ENCODE results near the gene TMEM52. TPM values are rescaled to one million over a fixed set of nuclear protein-coding genes. Genes with fewer than 3 reads are reported as not detected.

Gene TMEM52
- total and polyA plus RNA-seq, 4 donors, result 2.6 to 13.1 (median 3.0) TPM

DNA sequence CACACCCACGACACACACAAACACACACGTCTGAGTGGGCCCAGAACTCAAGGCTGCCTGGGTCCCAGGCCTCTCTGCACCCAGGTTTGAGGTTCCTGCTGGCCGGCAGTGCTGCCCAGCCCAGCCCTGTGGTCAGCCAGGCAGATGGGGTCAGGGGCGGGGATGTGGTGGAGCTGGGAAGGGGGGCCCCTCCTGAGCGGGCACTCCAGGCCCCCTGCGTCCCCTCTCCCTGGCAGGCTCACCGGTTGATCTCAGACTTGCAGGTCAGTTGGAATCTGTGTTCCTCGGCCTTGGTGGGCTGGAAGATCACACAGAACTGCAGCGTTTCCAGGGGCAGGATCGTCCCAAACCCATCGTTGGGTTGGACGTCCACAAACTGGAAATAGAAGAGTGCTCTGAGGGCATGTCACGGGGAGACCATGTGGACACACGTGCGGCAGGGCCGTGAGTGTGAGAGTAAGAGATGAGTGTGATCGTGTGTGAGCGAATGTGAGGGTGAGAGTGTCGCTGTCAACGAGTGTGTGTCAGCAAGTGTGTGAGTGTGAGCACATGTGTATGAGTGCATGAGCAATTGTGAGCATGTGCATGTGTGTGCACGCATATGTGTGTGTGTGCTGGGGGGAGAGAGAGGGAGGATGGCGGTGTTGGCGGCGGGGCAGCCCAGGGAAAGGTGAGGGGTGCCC is 19.7 kb upstream of the TMEM52 start:
- H3K9ac ChIP-seq (ENCODE audit: low read depth in 1 of 2, low read length in 2 of 2), result no peak overlapping the region
- TF ChIP-seq, protein P1, sequence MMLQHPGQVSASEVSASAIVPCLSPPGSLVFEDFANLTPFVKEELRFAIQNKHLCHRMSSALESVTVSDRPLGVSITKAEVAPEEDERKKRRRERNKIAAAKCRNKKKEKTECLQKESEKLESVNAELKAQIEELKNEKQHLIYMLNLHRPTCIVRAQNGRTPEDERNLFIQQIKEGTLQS (IDR thresholded peaks at IDR 0.05), result no peak
- TF ChIP-seq FOXA2 (IDR thresholded peaks at IDR 0.05) (no peak), HNF4A (conservative IDR thresholded peaks at IDR 0.05) (no peak), RAD21 (IDR thresholded peaks at IDR 0.05) (no peak), FOXA1 (IDR thresholded peaks at IDR 0.05) (no peak), SP1 (IDR thresholded peaks at IDR 0.05) (no peak), GABPA (IDR thresholded peaks at IDR 0.05 in 1 of 2, conservative IDR thresholded peaks at IDR 0.05 in 1 of 2) (no peak), HNF4G (IDR thresholded peaks at IDR 0.05) (no peak), JUND (IDR thresholded peaks at IDR 0.05) (no peak), TAF1 (conservative IDR thresholded peaks at IDR 0.05) (no peak), YY1 (IDR thresholded peaks at IDR 0.05) (no peak), RXRA (IDR thresholded peaks at IDR 0.05) (no peak)
- TF ChIP-seq, protein P2, sequence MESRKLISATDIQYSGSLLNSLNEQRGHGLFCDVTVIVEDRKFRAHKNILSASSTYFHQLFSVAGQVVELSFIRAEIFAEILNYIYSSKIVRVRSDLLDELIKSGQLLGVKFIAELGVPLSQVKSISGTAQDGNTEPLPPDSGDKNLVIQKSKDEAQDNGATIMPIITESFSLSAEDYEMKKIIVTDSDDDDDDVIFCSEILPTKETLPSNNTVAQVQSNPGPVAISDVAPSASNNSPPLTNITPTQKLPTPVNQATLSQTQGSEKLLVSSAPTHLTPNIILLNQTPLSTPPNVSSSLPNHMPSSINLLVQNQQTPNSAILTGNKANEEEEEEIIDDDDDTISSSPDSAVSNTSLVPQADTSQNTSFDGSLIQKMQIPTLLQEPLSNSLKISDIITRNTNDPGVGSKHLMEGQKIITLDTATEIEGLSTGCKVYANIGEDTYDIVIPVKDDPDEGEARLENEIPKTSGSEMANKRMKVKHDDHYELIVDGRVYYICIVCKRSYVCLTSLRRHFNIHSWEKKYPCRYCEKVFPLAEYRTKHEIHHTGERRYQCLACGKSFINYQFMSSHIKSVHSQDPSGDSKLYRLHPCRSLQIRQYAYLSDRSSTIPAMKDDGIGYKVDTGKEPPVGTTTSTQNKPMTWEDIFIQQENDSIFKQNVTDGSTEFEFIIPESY (IDR thresholded peaks at IDR 0.05), result no peak
- TF ChIP-seq, protein P3, sequence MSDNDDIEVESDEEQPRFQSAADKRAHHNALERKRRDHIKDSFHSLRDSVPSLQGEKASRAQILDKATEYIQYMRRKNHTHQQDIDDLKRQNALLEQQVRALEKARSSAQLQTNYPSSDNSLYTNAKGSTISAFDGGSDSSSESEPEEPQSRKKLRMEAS (IDR thresholded peaks at IDR 0.05), result no peak
- TF ChIP-seq, protein P4, sequence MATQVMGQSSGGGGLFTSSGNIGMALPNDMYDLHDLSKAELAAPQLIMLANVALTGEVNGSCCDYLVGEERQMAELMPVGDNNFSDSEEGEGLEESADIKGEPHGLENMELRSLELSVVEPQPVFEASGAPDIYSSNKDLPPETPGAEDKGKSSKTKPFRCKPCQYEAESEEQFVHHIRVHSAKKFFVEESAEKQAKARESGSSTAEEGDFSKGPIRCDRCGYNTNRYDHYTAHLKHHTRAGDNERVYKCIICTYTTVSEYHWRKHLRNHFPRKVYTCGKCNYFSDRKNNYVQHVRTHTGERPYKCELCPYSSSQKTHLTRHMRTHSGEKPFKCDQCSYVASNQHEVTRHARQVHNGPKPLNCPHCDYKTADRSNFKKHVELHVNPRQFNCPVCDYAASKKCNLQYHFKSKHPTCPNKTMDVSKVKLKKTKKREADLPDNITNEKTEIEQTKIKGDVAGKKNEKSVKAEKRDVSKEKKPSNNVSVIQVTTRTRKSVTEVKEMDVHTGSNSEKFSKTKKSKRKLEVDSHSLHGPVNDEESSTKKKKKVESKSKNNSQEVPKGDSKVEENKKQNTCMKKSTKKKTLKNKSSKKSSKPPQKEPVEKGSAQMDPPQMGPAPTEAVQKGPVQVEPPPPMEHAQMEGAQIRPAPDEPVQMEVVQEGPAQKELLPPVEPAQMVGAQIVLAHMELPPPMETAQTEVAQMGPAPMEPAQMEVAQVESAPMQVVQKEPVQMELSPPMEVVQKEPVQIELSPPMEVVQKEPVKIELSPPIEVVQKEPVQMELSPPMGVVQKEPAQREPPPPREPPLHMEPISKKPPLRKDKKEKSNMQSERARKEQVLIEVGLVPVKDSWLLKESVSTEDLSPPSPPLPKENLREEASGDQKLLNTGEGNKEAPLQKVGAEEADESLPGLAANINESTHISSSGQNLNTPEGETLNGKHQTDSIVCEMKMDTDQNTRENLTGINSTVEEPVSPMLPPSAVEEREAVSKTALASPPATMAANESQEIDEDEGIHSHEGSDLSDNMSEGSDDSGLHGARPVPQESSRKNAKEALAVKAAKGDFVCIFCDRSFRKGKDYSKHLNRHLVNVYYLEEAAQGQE (IDR thresholded peaks at IDR 0.05), result no peak
- TF ChIP-seq, protein P5, sequence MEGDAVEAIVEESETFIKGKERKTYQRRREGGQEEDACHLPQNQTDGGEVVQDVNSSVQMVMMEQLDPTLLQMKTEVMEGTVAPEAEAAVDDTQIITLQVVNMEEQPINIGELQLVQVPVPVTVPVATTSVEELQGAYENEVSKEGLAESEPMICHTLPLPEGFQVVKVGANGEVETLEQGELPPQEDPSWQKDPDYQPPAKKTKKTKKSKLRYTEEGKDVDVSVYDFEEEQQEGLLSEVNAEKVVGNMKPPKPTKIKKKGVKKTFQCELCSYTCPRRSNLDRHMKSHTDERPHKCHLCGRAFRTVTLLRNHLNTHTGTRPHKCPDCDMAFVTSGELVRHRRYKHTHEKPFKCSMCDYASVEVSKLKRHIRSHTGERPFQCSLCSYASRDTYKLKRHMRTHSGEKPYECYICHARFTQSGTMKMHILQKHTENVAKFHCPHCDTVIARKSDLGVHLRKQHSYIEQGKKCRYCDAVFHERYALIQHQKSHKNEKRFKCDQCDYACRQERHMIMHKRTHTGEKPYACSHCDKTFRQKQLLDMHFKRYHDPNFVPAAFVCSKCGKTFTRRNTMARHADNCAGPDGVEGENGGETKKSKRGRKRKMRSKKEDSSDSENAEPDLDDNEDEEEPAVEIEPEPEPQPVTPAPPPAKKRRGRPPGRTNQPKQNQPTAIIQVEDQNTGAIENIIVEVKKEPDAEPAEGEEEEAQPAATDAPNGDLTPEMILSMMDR (IDR thresholded peaks at IDR 0.05; ENCODE audit: low read depth, low read length, missing input control), result no peak
- no peaks in the 10 kb centered on the region for H3K36me3 ChIP-seq (ENCODE audit: control insufficient read depth in 4 of 4, insufficient read depth in 3 of 4, low read depth in 1 of 4, low read length in 3 of 4)
- no peaks in the 10 kb centered on the region for H3K9me3 ChIP-seq (ENCODE audit: control insufficient read depth in 4 of 4, low read length in 3 of 4)
- no peak overlapping the region for H3K4me3 ChIP-seq (ENCODE audit: low read depth in 1 of 3, low read length in 3 of 3)
- 87% methylated on average over 24 of the region's 24 CpGs for WGBS
- DNase-seq (ENCODE audit: low spot score), result no peak
- H3K27me3 ChIP-seq (ENCODE audit: control insufficient read depth in 4 of 4, insufficient read depth in 4 of 4, low read length in 3 of 4), result no peaks in the 10 kb centered on the region
- no peak overlapping the region for H3K27ac ChIP-seq (ENCODE audit: low read depth in 1 of 2, low read length in 2 of 2)
- peaks cover 2 to 16% (median 6%) of the 10 kb centered on the region in 4 donors for H3K4me1 ChIP-seq (ENCODE audit: control insufficient read depth in 4 of 4, insufficient read depth in 4 of 4, low read length in 3 of 4)
